ENCODE measurements around the gene CDH2. TPM values are rescaled to one million over a fixed set of nuclear protein-coding genes. Genes with fewer than 3 reads are reported as not detected.

CDH2 gene
- total RNA-seq, 1 experiment from 2014 or later, result 15.0 TPM

DNA sequence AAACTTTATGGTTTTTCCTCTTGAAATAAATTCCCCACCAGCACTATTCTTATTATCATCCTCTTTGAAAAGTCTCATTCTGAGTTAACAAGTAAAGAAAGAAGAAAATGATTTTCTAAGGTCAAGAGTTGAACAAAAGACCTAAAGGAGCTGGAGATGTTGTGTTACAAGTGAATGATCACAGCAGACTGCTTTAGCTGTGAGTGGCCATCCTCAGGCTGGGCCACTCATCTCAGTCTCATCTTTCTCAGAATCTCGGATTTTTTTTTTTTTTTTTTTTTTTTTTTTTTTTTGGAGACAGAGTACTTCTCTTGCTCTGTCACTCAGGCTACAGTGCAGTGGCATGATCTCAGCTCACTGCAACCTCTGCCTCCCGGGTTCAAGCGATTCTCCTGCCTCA lies 133.3 kb downstream of the CDH2 start:
- Histone ChIP-seq H3K27ac (ENCODE audit: low read depth, low read length, poor library complexity, severe bottlenecking) (no peak overlapping the region), H3K36me3 (ENCODE audit: insufficient read depth, low read length, poor library complexity, severe bottlenecking) (no peaks in the 10 kb centered on the region), H3K4me3 (ENCODE audit: low read depth, low read length, poor library complexity, severe bottlenecking) (no peak overlapping the region), H3K27me3 (replicated peaks; ENCODE audit: insufficient read depth, low read depth, low read length, poor library complexity) (peaks cover 23% of the 10 kb centered on the region), H3K9me3 (ENCODE audit: low read depth, low read length, poor library complexity, severe bottlenecking) (no peaks in the 10 kb centered on the region), H3K4me1 (ENCODE audit: insufficient read depth, low read length, poor library complexity, severe bottlenecking) (no peaks in the 10 kb centered on the region)
- intact Hi-C loops (cut with micrococcal nuclease; ENCODE audit: unreplicated experiment), result no loop called here
- no TSS peak for BruUV-seq (replicated peaks)
- CTCF ChIA-PET, result no interaction called here
- no peak for DNase-seq (ENCODE audit: low spot score)
- TF ChIP-seq EZH2 (IDR thresholded peaks at IDR 0.05; ENCODE audit: borderline replicate concordance, low read depth, low read length, poor library complexity, severe bottlenecking), result no peak
- TF ChIP-seq, protein P1, sequence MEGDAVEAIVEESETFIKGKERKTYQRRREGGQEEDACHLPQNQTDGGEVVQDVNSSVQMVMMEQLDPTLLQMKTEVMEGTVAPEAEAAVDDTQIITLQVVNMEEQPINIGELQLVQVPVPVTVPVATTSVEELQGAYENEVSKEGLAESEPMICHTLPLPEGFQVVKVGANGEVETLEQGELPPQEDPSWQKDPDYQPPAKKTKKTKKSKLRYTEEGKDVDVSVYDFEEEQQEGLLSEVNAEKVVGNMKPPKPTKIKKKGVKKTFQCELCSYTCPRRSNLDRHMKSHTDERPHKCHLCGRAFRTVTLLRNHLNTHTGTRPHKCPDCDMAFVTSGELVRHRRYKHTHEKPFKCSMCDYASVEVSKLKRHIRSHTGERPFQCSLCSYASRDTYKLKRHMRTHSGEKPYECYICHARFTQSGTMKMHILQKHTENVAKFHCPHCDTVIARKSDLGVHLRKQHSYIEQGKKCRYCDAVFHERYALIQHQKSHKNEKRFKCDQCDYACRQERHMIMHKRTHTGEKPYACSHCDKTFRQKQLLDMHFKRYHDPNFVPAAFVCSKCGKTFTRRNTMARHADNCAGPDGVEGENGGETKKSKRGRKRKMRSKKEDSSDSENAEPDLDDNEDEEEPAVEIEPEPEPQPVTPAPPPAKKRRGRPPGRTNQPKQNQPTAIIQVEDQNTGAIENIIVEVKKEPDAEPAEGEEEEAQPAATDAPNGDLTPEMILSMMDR (conservative IDR thresholded peaks at IDR 0.05; ENCODE audit: low read depth, low read length), result no peak
- POLR2A ChIA-PET (ENCODE audit: low non-redundant PET), result no interaction called here

DNA sequence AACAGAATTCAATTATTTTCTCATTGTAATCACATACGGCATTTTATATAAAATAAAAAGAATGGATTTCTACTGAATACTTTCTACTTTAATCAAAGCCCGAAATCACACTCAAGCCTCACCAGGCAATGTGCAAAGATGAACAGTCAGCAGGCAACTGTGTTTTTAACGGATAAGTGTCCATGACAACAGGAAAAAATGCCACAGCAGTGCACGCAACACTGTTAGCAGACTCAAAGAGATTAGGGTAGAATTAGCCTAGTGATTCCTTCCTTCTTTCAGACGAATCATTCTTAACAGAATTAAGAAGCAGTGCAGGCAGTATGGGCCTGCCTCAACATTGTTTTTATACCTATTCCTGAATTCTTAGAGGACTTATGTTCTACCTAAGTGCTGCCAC lies 135.6 kb downstream of the CDH2 start:
- no peak overlapping the region for H3K4me3 ChIP-seq (ENCODE audit: low read depth, low read length, poor library complexity, severe bottlenecking)
- peak; percentile 54 for DNase-seq (ENCODE audit: low spot score)

DNA sequence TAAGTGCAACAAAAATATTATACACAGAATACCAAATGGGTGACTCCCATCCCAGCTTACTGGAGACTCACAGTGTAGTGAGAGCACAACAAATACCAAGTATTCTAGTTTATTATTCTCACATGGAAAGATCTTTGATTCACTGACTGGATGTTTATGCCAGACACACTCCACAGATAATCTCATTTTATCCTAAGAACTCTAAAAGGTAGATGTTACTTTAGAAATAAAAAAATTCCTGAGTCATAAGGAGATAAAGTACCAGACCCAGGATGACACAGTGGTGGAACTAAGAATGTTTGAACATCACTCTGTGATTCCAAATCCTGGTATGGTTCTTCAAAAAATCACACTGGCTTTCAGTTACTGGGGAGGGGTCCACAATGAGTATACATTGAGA lies 136.2 kb downstream of the CDH2 start:
- intact Hi-C loops (cut with micrococcal nuclease; ENCODE audit: unreplicated experiment), result no loop called here
- Histone ChIP-seq H3K4me1 (ENCODE audit: insufficient read depth, low read length, poor library complexity, severe bottlenecking) (no peaks in the 10 kb centered on the region), H3K36me3 (ENCODE audit: insufficient read depth, low read length, poor library complexity, severe bottlenecking) (no peaks in the 10 kb centered on the region), H3K27me3 (replicated peaks; ENCODE audit: insufficient read depth, low read depth, low read length, poor library complexity) (peaks cover 16% of the 10 kb centered on the region), H3K27ac (ENCODE audit: low read depth, low read length, poor library complexity, severe bottlenecking) (no peak overlapping the region), H3K4me3 (ENCODE audit: low read depth, low read length, poor library complexity, severe bottlenecking) (no peak overlapping the region), H3K9me3 (ENCODE audit: low read depth, low read length, poor library complexity, severe bottlenecking) (no peaks in the 10 kb centered on the region)
- CTCF ChIA-PET, result no interaction called here
- POLR2A ChIA-PET (ENCODE audit: low non-redundant PET), result no interaction called here
- BruUV-seq (replicated peaks), result no TSS peak
- DNase-seq (ENCODE audit: low spot score), result no peak
- TF ChIP-seq, protein P1 (conservative IDR thresholded peaks at IDR 0.05; ENCODE audit: low read depth, low read length), result no peak
- TF ChIP-seq EZH2 (IDR thresholded peaks at IDR 0.05; ENCODE audit: borderline replicate concordance, low read depth, low read length, poor library complexity, severe bottlenecking), result no peak

More for the DNA sequence above, 135.6 kb downstream of the CDH2 start:
- ChIA-PET CTCF (no interaction called here), POLR2A (ENCODE audit: low non-redundant PET) (no interaction called here)
- no peaks in the 10 kb centered on the region for H3K9me3 ChIP-seq (ENCODE audit: low read depth, low read length, poor library complexity, severe bottlenecking)
- intact Hi-C loops (cut with micrococcal nuclease; ENCODE audit: unreplicated experiment), result no loop called here
- H3K27me3 ChIP-seq (replicated peaks; ENCODE audit: insufficient read depth, low read depth, low read length, poor library complexity), result peaks cover 16% of the 10 kb centered on the region
- no peak overlapping the region for H3K27ac ChIP-seq (ENCODE audit: low read depth, low read length, poor library complexity, severe bottlenecking)
- no peaks in the 10 kb centered on the region for H3K36me3 ChIP-seq (ENCODE audit: insufficient read depth, low read length, poor library complexity, severe bottlenecking)
- TF ChIP-seq EZH2 (IDR thresholded peaks at IDR 0.05; ENCODE audit: borderline replicate concordance, low read depth, low read length, poor library complexity, severe bottlenecking), result no peak
- TF ChIP-seq, protein P1 (conservative IDR thresholded peaks at IDR 0.05; ENCODE audit: low read depth, low read length), result no peak
- no TSS peak for BruUV-seq (replicated peaks)
- H3K4me1 ChIP-seq (ENCODE audit: insufficient read depth, low read length, poor library complexity, severe bottlenecking), result no peaks in the 10 kb centered on the region

Measured in A673 (cell line).